Esophagus squamous epithelium (tissue), 4 donors: ENCODE measurements around the gene HOXD13.

Source experiments
- CTCF ChIP-seq, 6 experiments: fragments of 450-650 bp in 4 of 6; fragments of 200-600 bp in 2 of 6; sonication (generic) in 2 of 6; IDR thresholded peaks; one replicate each; pipeline ENCODE4 v1.5.1; 2016 to 2019; ENCODE audit warnings: antibody characterized with exemption in 6 of 6, mild to moderate bottlenecking in 4 of 6, moderate library complexity in 4 of 6
- POLR2A ChIP-seq, 4 donors: fragments of 450-650 bp; IDR thresholded peaks; one replicate each; pipeline ENCODE4 v1.6.1; 2017; ENCODE audit warnings: antibody characterized with exemption in 4 of 4, mild to moderate bottlenecking in 4 of 4, moderate library complexity in 3 of 4

GRCh38 chr2:176101216-176101830 is 8.8 kb downstream of the HOXD13 start:
- no peak for TF ChIP-seq POLR2A (IDR thresholded peaks at IDR 0.05)
- no peak for TF ChIP-seq CTCF (IDR thresholded peaks at IDR 0.05)
